Liver (tissue), 3 donors: ENCODE data around the gene KLC4.

ENCODE experiments used
- CTCF ChIP-seq: fragments of 150-350 bp; IDR thresholded peaks from 2 replicates; pipeline ENCODE4 v1.5.1; 2017; ENCODE audit warnings: improper control_type of control experiment, low read depth, low read length; ENCODE audit not compliant: missing input control
- HNF4A ChIP-seq, 2 donors: conservative IDR thresholded peaks; 2 replicates each; pipeline ENCODE4 v1.6.1; 2016; ENCODE audit warnings: antibody characterized with exemption in 2 of 2, mild to moderate bottlenecking in 2 of 2
- RAD21 ChIP-seq, 2 donors: IDR thresholded peaks; 2 replicates each; pipeline ENCODE4 v1.6.1; 2016; ENCODE audit warnings: antibody characterized with exemption in 2 of 2, mild to moderate bottlenecking in 2 of 2
- YY1 ChIP-seq: IDR thresholded peaks from 2 replicates; pipeline ENCODE4 v1.6.1; 2016; ENCODE audit warnings: antibody characterized with exemption, mild to moderate bottlenecking
- ZBTB33 ChIP-seq: IDR thresholded peaks from 2 replicates; pipeline ENCODE4 v1.6.1; 2016; ENCODE audit warnings: antibody characterized with exemption
- donor health status: healthy.
- donor health status: healthy.

- no peak for TF ChIP-seq YY1
- TF ChIP-seq CTCF = no peak
- TF ChIP-seq ZBTB33 = no peak
- no peak for TF ChIP-seq HNF4A (conservative IDR thresholded peaks at IDR 0.05)
- TF ChIP-seq RAD21 (IDR thresholded peaks at IDR 0.05) = no peak
Measured at GRCh38 chr6:43074847-43075669, 15.6 kb downstream of the KLC4 start.
